ENCODE data around the gene GRIK3.
"Not testable (repeated sequence)": the region's sequence is repeated elsewhere in the genome, so short reads cannot be mapped to it uniquely, and the experiment has no call there.

Gene GRIK3

DNA sequence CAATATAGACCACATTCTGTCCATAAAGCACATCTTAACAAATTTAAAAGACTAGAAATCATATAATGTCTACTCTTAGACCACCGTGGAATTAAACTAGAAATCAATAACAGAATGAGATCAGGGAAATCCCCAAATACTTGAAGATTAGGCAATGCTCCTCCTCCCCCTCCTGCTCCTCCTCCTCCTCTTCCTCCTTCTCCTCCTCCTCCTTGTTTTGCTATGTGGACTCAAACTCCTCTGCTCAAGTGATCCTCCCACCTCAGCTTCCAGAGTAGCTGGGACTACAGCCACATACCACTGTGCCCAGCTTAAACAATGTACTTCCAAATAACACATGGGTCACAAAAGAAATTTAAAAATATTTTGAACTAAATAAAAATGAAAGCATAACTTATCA lies 134.2 kb downstream of the GRIK3 start:
- DNase-seq = no peak

- not testable (repeated sequence) for DNase-seq
Observed at GRCh38 chr1:36897813-36898212, 136.5 kb downstream of the GRIK3 start.

DNA sequence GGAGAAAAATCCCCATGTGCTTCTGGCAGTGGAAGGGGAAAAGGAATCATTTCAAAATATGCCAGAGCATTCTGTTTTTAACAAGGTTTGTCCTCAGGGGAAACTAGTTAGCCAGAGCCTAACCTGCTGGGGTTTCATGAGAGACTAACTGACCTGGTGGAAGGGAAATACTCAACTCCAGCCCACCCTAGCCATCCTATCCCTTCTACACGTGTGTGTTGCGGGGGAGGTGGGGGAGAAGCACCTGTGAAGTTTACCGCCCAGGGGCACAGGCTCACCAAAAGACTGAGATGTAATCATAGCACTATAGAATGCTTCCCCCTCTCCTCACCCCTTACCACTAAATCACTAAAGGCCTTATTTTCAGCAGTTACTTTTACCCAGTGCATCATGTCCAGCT lies 139.5 kb downstream of the GRIK3 start:
- DNase-seq = peak; percentile 12

GRCh38 chr1:36890776-36891175 lies 143.5 kb downstream of the GRIK3 start:
- DNase-seq = peak; percentile 53

GRCh38 chr1:36889478-36890226 lies 144.7 kb downstream of the GRIK3 start:
- peak; percentile 42 for DNase-seq

DNA sequence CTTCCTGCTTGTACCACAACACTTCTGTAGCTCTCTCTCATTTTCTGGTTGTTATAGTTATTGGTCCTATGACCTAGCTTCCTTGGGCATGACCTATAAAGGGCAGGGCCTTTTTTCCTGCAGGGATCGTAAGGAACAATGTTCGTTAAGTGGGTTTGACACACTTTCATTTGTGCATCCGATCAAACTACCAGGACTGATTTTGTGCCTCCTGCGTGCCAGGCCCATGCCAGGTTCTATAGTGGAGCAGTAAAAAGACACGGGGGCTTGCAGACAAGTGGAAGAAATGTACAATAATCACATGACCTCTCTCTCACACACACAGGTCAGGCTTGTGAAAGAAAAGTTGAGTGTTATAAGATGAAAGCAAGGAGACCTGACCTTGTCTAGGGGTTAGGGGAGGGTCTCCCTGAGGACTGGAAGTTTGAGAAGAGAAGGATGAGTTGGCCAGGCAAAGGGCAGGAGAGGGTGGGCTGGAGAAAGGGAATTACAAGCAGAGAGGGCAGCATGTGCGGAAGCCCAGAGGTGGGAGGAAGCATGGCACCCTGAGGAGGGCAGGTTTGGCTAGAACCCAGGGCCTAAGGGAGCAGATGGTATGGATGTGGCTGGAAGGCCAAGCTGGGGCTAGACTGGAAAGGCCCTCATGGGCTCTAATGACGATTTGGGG lies 145.4 kb downstream of the GRIK3 start:
- peak; percentile 38 for DNase-seq

DNA sequence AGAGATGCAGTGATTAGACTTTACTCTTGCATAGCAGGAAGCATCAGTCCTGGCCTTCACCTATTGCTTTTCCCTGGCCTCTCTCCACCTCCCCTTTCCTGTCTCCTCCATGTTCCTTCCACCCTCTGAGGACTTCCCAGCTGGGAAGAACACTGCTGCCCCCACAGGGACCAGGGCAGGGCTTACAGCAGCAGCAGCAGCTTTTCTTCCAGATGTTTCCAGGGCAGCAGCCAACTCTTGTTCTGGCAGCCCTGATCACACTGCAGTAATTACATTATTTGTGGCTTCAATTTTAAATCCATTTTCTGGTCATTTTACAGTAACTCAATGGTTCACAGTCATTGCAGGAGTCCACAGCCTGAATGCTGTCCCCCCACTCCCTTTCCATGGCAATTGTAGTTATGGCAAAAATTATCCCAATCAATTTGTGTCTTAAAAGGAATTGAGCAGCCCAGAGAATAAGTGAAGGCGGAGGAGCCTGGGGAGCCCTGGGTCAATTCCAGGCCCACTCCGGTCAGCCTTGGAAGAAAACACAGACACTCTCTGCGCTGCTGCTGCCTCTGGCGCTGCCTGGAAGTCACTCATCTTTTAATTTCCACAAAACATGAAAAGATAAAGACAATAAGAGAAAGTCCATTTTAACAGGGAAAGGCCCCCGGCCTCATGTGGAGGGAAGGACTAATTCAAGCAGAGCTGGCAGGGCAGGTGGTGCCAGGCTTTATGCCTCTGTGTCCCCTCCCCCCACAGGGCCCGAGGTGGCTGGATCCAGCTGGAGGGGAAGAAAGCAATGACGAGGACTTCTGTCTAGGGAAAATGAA lies 148.6 kb downstream of the GRIK3 start:
- DNase-seq = peak; percentile 56

- peak; percentile 11 for DNase-seq
Observed at GRCh38 chr1:36884801-36885200, 149.5 kb downstream of the GRIK3 start.

- DNase-seq = peak; percentile 19
Observed at GRCh38 chr1:36884029-36884701, 150.2 kb downstream of the GRIK3 start.

GRCh38 chr1:36883315-36883949 lies 150.9 kb downstream of the GRIK3 start:
- DNase-seq = peak; percentile 38

- peak; percentile 28 for DNase-seq
Observed at GRCh38 chr1:36882536-36883285, 151.6 kb downstream of the GRIK3 start.

- peak; percentile 35 for DNase-seq
Observed at GRCh38 chr1:36881541-36881940, 152.8 kb downstream of the GRIK3 start.

- peak; percentile 12 for DNase-seq
Observed at GRCh38 chr1:36881068-36881405, 153.3 kb downstream of the GRIK3 start.

DNA sequence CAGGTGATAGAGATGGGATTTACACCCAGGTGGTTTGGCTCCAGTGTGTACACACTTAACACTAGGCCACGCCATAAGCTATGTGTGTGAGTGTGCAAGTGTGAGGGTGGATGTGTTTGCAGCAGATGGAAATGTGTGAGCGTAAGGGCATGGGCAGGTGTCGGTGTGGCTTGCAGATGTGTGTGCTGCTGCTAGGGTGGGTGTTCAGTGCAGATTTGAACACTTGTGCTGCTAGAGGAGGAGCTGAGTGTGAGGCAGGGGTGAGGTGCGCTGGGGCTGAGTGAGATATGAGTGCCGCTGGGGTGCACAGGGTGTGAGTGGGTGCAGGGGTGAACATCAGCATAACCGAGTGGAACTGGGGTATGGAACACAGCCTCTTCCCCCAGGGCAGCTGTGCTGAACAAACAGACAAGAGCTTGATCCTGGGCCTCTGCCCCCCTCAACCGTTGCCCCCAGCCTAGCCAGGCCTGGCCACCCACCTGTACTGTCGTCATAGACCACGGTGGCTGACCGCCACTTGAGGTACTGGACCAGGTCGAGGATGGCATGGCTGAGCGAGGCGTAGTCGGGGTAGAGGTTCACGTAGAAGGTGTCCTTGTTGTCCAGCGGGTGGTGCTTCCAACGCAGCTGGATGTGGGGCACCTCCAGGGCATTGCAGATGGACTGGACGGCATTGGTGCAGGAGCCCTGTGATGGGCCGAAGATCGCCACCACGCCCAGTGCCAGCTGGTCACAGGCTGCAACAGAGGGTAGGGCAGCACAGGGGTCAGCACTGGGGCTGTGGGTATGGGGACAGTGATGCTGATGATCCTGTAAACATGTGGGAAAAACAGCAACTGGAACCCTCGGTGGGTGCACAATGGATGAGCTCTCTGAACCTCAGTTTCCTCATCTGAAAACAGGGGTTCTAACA lies 153.9 kb downstream of the GRIK3 start:
- DNase-seq = peak; percentile 38

DNA sequence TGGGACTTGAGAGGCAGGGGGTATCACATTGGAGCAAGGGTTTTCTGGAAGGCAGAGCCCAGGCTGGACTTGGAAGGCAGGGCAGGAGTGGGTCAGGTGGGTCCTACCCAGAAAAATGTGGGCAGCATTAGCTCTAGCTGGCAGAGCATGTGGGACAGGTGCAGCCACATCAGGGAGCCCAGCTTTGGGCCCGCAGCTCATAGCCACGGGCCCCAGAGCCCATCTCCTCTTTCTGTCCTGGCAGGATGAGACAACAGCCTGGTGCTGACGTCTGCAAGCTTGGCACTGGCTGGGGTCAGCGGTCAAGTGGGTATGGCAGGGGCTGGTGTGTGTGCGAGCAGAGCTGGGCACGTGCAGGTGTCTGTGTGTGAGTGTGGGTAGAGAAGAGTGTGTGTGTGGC lies 154.7 kb downstream of the GRIK3 start:
- peak; percentile 39 for DNase-seq

DNA sequence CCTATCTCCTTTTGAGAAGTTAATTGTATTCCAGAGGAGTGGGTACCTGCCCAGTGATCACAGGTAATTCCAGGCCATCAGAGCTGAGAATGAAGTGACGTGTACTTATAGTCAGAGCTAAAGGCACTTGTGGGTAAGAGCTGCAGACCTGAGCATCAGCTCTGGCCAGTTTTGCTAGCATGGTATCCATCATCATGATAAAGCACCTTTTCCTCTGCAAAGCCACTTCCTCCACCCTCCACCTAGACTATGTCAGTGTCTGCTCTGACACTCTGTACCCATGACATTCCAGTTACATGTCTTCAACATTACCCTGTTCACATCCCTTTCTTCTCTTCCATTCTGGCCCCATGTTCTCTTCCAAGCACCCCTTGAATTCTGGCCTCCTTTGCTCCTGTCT lies 157.3 kb downstream of the GRIK3 start:
- peak; percentile 24 for DNase-seq

DNA sequence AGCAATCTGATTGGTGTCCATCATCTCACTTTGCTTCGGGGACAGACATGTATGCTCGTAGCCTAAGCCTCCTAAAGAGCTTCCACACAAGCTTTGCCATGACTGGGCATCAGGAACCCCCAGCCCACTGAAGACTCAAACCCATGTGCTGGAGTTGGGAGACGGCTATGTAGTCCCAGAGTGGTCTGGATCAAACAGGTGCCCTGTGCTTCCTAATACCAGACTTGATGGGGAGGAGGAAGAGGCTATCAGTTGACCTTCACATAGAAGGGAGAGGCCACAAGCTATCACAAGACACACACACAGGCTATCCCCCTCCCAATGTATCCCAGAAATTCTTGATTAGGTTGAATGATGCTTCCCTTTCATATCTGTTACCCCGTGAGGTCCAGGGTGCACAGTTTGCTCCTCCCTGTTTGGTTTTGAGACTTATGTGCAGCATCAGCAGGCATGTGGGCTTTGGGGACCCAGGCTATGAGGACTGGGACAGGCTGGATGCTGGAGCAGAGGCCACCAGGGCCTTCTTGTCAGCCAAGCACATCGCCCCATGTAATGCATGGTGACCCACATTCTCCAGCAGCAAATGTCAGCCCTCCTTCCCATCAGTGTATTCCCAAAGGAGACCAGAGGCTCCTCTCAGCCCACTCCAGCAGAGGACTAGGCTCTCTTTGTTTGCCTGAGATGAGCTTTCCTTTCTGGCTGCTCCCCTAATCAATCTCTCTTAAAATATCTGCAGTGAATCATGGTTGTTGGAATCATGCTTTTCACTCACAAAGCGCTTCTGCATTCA lies 159.8 kb downstream of the GRIK3 start:
- DNase-seq = peak; percentile 22

DNA sequence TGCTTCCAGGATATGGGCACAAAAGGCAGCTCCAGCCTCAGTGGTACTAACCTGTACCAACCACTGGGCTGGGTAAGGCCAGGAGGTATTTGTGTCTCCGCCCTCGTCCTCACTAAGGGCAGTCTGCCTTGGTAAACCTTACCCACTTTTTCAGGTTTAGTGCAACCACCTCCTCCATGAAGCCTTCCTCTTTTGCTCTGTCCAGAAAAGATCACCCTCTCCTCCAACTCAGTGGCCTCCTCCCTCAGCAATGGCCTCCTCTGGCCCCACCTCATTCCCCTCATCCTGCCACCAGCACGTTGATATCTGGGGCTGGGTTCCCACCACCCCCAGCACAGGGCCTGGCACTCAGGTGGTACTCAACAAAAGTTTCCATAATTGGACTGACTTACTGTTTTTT lies 161.5 kb downstream of the GRIK3 start:
- peak; percentile 14 for DNase-seq

DNA sequence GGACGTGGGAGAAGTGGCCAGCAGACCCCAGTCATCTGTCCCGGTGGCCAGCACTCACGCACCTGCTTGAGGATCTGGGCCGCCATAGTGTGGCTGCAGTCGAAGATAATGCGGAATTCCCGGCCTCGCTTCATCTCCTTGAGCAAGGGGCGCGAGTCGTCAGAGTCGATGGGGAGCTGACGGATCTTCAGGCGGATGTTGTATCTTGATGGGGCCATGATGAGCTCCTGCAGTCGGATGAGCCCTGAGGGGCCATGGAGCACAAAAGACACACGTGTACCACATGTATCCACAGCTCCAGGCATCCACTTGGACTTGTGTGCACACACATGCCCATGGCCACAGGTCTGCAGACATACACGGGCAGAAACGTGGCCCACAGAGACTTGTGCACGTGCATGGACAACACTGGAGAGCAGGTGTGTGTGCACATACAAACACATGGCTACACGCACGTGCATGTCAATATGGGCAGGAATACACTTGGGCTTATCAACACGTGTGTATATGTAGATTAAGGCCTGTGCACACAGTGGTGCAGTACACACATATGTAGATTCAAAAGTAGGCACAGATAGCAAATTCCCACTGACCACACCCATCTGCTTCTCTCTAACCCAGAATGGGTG lies 162.1 kb downstream of the GRIK3 start:
- DNase-seq = peak; percentile 38
